Endothelial cell of umbilical vein (primary cell): ENCODE measurements around the gene EPHA4. TPM values are rescaled to one million over a fixed set of nuclear protein-coding genes. Genes with fewer than 3 reads are reported as not detected.

ENCODE experiments used
- BruUV-seq: library from RNA; stranded (reverse); fragments of 400-500 nt; replicated peaks from 2 replicates; lab custom pipeline; 2021; lab: Mats Ljungman, UMichigan
- CTCF ChIA-PET: fragments of 300-600, 350-600 bp; sonication (Branson Sonifier 250); formaldehyde crosslinking; loops from one replicate; lab custom pipeline; 2021; ENCODE audit warnings: antibody characterized with exemption, inconsistent platforms; lab: Charles Lee
- POLR2A ChIA-PET: fragments of 300-600, 350-600 bp; sonication (Branson Sonifier 250); formaldehyde crosslinking; loops from one replicate; lab custom pipeline; 2021; ENCODE audit warnings: antibody characterized with exemption, inconsistent platforms; lab: Charles Lee
- DNase-seq: peaks from one replicate; pipeline ENCODE4 v3.0.0-alpha.2; 2011; ENCODE audit warnings: low read depth, low spot score
- FAIRE-seq: peaks from 2 replicates; lab custom pipeline; 2011; peaks lifted over from hg19 to GRCh38; lab: Jason Lieb, UNC
- H2AFZ ChIP-seq: 2 replicates; pipeline ENCODE4 v1.6.0; 2012; ENCODE audit warnings: low read depth, low read length, control low read depth, inconsistent platforms
- H3K27ac ChIP-seq: 2 replicates; pipeline ENCODE4 v1.5.1; 2011; ENCODE audit warnings: low read depth, mild to moderate bottlenecking, control low read depth, low read length, moderate library complexity; ENCODE audit not compliant: insufficient read depth
- H3K27me3 ChIP-seq, 2 experiments: 2 replicates each; pipeline versions ENCODE4 v1.6.0 to v1.6.1; 2011; ENCODE audit warnings: low read length in 2 of 2, mixed read lengths in 1 of 2; ENCODE audit not compliant: control insufficient read depth in 2 of 2, insufficient read depth in 2 of 2
- H3K36me3 ChIP-seq, 2 experiments: 2 replicates in 1 of 2; 3 replicates in 1 of 2; pipeline ENCODE4 v1.5.1; 2011; ENCODE audit warnings: low read length in 2 of 2, mild to moderate bottlenecking in 1 of 2, moderate library complexity in 1 of 2; ENCODE audit not compliant: control insufficient read depth in 2 of 2, insufficient read depth in 2 of 2; ENCODE audit errors: extremely low read depth in 1 of 2
- H3K4me1 ChIP-seq: 3 replicates; pipeline ENCODE4 v1.5.1; 2011; ENCODE audit warnings: mild to moderate bottlenecking, low read length; ENCODE audit not compliant: control insufficient read depth, insufficient read depth; ENCODE audit errors: extremely low read depth
- H3K4me2 ChIP-seq: 2 replicates; pipeline ENCODE4 v1.6.1; 2011; ENCODE audit warnings: low read length, control low read depth, mixed read lengths; ENCODE audit not compliant: insufficient read depth
- H3K4me3 ChIP-seq, 3 experiments: fragments of 200-600 bp in 1 of 3; sonication (generic), shearing (Covaris generic) in 1 of 3; replicated peaks in 1 of 3; 2 replicates each; pipeline ENCODE4 v1.5.1; 2011 to 2016; ENCODE audit warnings: control low read depth in 3 of 3, low read length in 3 of 3, mild to moderate bottlenecking in 2 of 3, inconsistent platforms in 1 of 3, low read depth in 1 of 3, moderate library complexity in 1 of 3; ENCODE audit not compliant: insufficient read depth in 1 of 3
- H3K79me2 ChIP-seq: 2 replicates; pipeline ENCODE4 v1.6.0; 2012; ENCODE audit warnings: low read length, inconsistent platforms; ENCODE audit not compliant: control insufficient read depth, insufficient read depth
- H3K9ac ChIP-seq: replicated peaks from 2 replicates; pipeline ENCODE3; 2011; ENCODE audit warnings: low read length, control low read depth; ENCODE audit not compliant: insufficient read depth; ENCODE audit errors: extremely low read depth
- H3K9me1 ChIP-seq: replicated peaks from 3 replicates; pipeline ENCODE4 v1.6.0; 2011; ENCODE audit warnings: mild to moderate bottlenecking, low read length; ENCODE audit not compliant: control insufficient read depth, insufficient read depth; ENCODE audit errors: extremely low read depth
- H3K9me3 ChIP-seq: replicated peaks from 2 replicates; pipeline ENCODE4 v1.5.1; 2012; ENCODE audit warnings: low read length, inconsistent platforms; ENCODE audit not compliant: control insufficient read depth, insufficient read depth
- H4K20me1 ChIP-seq: replicated peaks from 2 replicates; pipeline ENCODE3; 2011; ENCODE audit warnings: mild to moderate bottlenecking, low read length; ENCODE audit not compliant: control insufficient read depth, insufficient read depth; ENCODE audit errors: extremely low read depth
- EZH2 ChIP-seq: IDR thresholded peaks from 2 replicates; pipeline ENCODE4 v1.6.1; 2012; ENCODE audit warnings: borderline replicate concordance, low read depth, mild to moderate bottlenecking, moderate library complexity, low read length, inconsistent platforms; ENCODE audit not compliant: severe bottlenecking
- FOS ChIP-seq: IDR thresholded peaks from 2 replicates; pipeline ENCODE4 v1.6.1; 2011; ENCODE audit warnings: mild to moderate bottlenecking, low read length, moderate library complexity, borderline replicate concordance; ENCODE audit not compliant: insufficient read depth
- GATA2 ChIP-seq: IDR thresholded peaks from 2 replicates; pipeline ENCODE4 v1.7.0; 2011; ENCODE audit warnings: low read depth, mild to moderate bottlenecking, moderate library complexity, mixed read lengths, low read length; ENCODE audit not compliant: insufficient read length, insufficient read depth
- JUN ChIP-seq: IDR thresholded peaks from 2 replicates; pipeline ENCODE4 v1.6.1; 2011; ENCODE audit warnings: borderline replicate concordance, low read depth; ENCODE audit not compliant: insufficient read length, insufficient read depth
- MYC ChIP-seq: IDR thresholded peaks from one replicate; pipeline ENCODE4 v1.6.1; 2011; ENCODE audit warnings: mild to moderate bottlenecking, low read depth, low read length
- POLR2A ChIP-seq: IDR thresholded peaks from 2 replicates; pipeline ENCODE4 v1.6.1; 2012; ENCODE audit warnings: low read depth, mild to moderate bottlenecking, control low read depth, low read length
- POLR2AphosphoS5 ChIP-seq: IDR thresholded peaks from 2 replicates; pipeline ENCODE4 v1.6.1; 2012; ENCODE audit warnings: low read depth, mild to moderate bottlenecking, control low read depth, low read length, moderate library complexity; ENCODE audit not compliant: insufficient read depth
- dilution Hi-C: fragments of 300-500 bp; cut with MboI; formaldehyde crosslinking; loops from one replicate; pipeline ENCODE4 v1.15.0; 2019; ENCODE audit warnings: low sequenced_read_pairs; ENCODE audit not compliant: extremely low pct_ligation_motif_present
- intact Hi-C: fragments of 100-400 bp; cut with micrococcal nuclease; formaldehyde crosslinking; loops from one replicate; pipeline ENCODE4 v1.10.0; 2022
- polyA plus RNA-seq, 4 experiments: library from polyadenylated mRNA; depleted of rRNA in 3 of 4; stranded (reverse) in 3 of 4; unstranded in 1 of 4; fragments of >200 nt; gene quantifications; 2 replicates each; pipeline versions ENCODE4 v1.2.1 to v1.2.3, GENCODE V29; 2011 to 2012; ENCODE audit warnings: missing spikeins in 1 of 4
- total RNA-seq: library from RNA; stranded (reverse); gene quantifications from 2 replicates; pipeline ENCODE4 v1.2.3, GENCODE V29; 2021
- TF ChIP-seq, protein P1 (sequence below), 2 donors: IDR thresholded peaks; 1 replicate in 1 of 2; 2 replicates in 1 of 2; pipeline ENCODE4 v1.5.1; 2011; ENCODE audit warnings: low read length in 2 of 2, mild to moderate bottlenecking in 2 of 2, moderate library complexity in 2 of 2, control low read depth in 1 of 2, inconsistent platforms in 1 of 2, low read depth in 1 of 2; ENCODE audit not compliant: insufficient read depth in 1 of 2; ENCODE audit errors: extremely low read depth in 1 of 2

The EPHA4 gene
- total and polyA plus RNA-seq, 2 donors (not counting 3 experiments of a cell fraction or from before 2014, with no cell fraction given), result 11.9 to 19.8 TPM

DNA sequence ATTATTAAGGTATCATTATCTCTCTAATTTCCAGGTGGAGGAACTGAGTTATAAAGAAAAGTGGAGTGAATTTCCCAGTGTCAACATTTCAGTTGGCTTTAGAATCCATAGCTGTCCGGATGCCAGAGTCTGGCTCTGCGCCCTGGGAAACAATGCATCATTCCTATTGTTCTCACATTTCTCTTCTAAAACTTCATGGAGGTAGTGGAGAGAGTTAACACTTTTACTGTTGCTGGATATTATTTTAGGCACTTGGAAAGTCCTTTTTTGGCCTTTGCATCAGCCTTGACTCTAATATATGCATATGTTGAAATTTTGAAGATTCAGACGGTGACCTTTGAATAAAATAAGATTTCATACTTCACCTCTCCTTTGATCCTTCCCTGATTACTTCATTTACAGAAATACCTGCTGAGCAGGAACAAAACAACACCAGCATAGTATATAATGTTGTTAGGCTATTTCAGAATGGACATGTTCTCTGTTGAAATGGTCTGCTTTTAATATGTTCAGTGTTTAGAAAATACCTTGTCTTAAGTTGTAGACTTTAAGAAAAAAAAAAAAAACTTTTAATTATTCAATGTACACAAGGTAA, 148.8 kb downstream of the EPHA4 start:
- DNase-seq (peak; percentile 97), FAIRE-seq (peak; percentile 94)
- no peaks in the 10 kb centered on the region for H3K9me1 ChIP-seq
- H3K36me3 ChIP-seq, result peaks cover 0 to 11% of the 10 kb centered on the region in 2 experiments
- no peaks in the 10 kb centered on the region for H3K9me3 ChIP-seq
- H3K4me2 ChIP-seq, result peak overlapping the region; percentile 77
- no peaks in the 10 kb centered on the region for H4K20me1 ChIP-seq
- H3K27ac ChIP-seq, result peak overlapping the region; percentile 82
- peak overlapping the region; percentile 56 for H3K9ac ChIP-seq
- ChIA-PET POLR2A (no interaction called here), CTCF (interaction anchor here (0.7 to 1.2 kb wide), 4 partner anchors 11 to 187 kb away, joined by 3 to 8 read pairs (median 6); no protein-coding TSS in a partner anchor)
- H2AFZ ChIP-seq, result peak overlapping the region; percentile 34
- H3K79me2 ChIP-seq, result peaks cover 2% of the 10 kb centered on the region
- peaks cover 35% of the 10 kb centered on the region for H3K4me1 ChIP-seq
- dilution Hi-C loops (no loop called here), intact Hi-C loops (loop anchor here (1.0 to 2.0 kb wide), 8 partner anchors 21 to 355 kb away; no protein-coding TSS in a partner anchor)
- TF ChIP-seq, protein P1, sequence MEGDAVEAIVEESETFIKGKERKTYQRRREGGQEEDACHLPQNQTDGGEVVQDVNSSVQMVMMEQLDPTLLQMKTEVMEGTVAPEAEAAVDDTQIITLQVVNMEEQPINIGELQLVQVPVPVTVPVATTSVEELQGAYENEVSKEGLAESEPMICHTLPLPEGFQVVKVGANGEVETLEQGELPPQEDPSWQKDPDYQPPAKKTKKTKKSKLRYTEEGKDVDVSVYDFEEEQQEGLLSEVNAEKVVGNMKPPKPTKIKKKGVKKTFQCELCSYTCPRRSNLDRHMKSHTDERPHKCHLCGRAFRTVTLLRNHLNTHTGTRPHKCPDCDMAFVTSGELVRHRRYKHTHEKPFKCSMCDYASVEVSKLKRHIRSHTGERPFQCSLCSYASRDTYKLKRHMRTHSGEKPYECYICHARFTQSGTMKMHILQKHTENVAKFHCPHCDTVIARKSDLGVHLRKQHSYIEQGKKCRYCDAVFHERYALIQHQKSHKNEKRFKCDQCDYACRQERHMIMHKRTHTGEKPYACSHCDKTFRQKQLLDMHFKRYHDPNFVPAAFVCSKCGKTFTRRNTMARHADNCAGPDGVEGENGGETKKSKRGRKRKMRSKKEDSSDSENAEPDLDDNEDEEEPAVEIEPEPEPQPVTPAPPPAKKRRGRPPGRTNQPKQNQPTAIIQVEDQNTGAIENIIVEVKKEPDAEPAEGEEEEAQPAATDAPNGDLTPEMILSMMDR (IDR thresholded peaks at IDR 0.05; ENCODE audit: extremely low read depth in 1 of 2, insufficient read depth in 1 of 2, low read depth in 1 of 2, low read length in 2 of 2), result no peak
- TF ChIP-seq GATA2 (peak; percentile 38), JUN (peak; percentile 73), FOS (peak; percentile 47), POLR2A (no peak), MYC (no peak), EZH2 (no peak), POLR2AphosphoS5 (no peak)
- no TSS peak for BruUV-seq
- H3K4me3 ChIP-seq, result peak overlapping the region in 1 of 3 experiments; percentile 1
- no peaks in the 10 kb centered on the region for H3K27me3 ChIP-seq
